ENCODE measurements around the gene RPS5.
"Not testable (repeated sequence)": the region's sequence is repeated elsewhere in the genome, so short reads cannot be mapped to it uniquely, and the experiment has no call there.

Gene RPS5

GRCh38 chr19:58401840-58402421 lies 14.9 kb downstream of the RPS5 start:
- FAIRE-seq (no peak), DNase-seq (ENCODE audit: insufficient read length) (no peak)
- no peak for TF ChIP-seq POLR2AphosphoS5 (IDR thresholded peaks at IDR 0.05; ENCODE audit: low read depth, low read length)
- TF ChIP-seq TAF1 (IDR thresholded peaks at IDR 0.05; ENCODE audit: borderline replicate concordance, low read depth, low read length) = no peak
- TF ChIP-seq POLR2A (IDR thresholded peaks at IDR 0.05; ENCODE audit: low read depth, low read length) = no peak

GRCh38 chr19:58403920-58404478 lies 16.9 kb downstream of the RPS5 start:
- DNase-seq (ENCODE audit: insufficient read length); FAIRE-seq: not testable (repeated sequence)

GRCh38 chr19:58406818-58407657 lies 20.0 kb downstream of the RPS5 start:
- TF ChIP-seq POLR2A (IDR thresholded peaks at IDR 0.05; ENCODE audit: low read depth, low read length) = no peak
- TF ChIP-seq POLR2AphosphoS5 (IDR thresholded peaks at IDR 0.05; ENCODE audit: low read depth, low read length) = no peak
- no peak for TF ChIP-seq TAF1 (IDR thresholded peaks at IDR 0.05; ENCODE audit: borderline replicate concordance, low read depth, low read length)
- FAIRE-seq = no peak
- no peak for DNase-seq (ENCODE audit: insufficient read length)

- no peak for DNase-seq (ENCODE audit: insufficient read length)
- TF ChIP-seq TAF1 (IDR thresholded peaks at IDR 0.05; ENCODE audit: borderline replicate concordance, low read depth, low read length) (no peak), POLR2A (IDR thresholded peaks at IDR 0.05; ENCODE audit: low read depth, low read length) (no peak), POLR2AphosphoS5 (IDR thresholded peaks at IDR 0.05; ENCODE audit: low read depth, low read length) (no peak)
- no peak for FAIRE-seq
Observed at GRCh38 chr19:58407658-58408151, 20.6 kb downstream of the RPS5 start.

GRCh38 chr19:58408152-58409009 lies 21.3 kb downstream of the RPS5 start, which contains the start of gene ZNF584:
ZNF584 (plus strand) TSS chr19:58408649; CDS start chr19:58409148, 499 bp downstream.
- FAIRE-seq (peak; percentile 93), DNase-seq (ENCODE audit: insufficient read length) (peak; percentile 95)
- TF ChIP-seq POLR2A (IDR thresholded peaks at IDR 0.05; ENCODE audit: low read depth, low read length) (peak; percentile 91), POLR2AphosphoS5 (IDR thresholded peaks at IDR 0.05; ENCODE audit: low read depth, low read length) (peak; percentile 83), TAF1 (IDR thresholded peaks at IDR 0.05; ENCODE audit: borderline replicate concordance, low read depth, low read length) (peak; percentile 58; the same call in 1 of the 2 replicates)

- TF ChIP-seq POLR2AphosphoS5 (IDR thresholded peaks at IDR 0.05; ENCODE audit: low read depth, low read length) (no peak), POLR2A (IDR thresholded peaks at IDR 0.05; ENCODE audit: low read depth, low read length) (no peak), TAF1 (IDR thresholded peaks at IDR 0.05; ENCODE audit: borderline replicate concordance, low read depth, low read length) (no peak)
- no peak for DNase-seq (ENCODE audit: insufficient read length)
- no peak for FAIRE-seq
Observed at GRCh38 chr19:58409010-58409790, 22.1 kb downstream of the RPS5 start.

- TF ChIP-seq POLR2A (IDR thresholded peaks at IDR 0.05; ENCODE audit: low read depth, low read length) (no peak), TAF1 (IDR thresholded peaks at IDR 0.05; ENCODE audit: borderline replicate concordance, low read depth, low read length) (no peak), POLR2AphosphoS5 (IDR thresholded peaks at IDR 0.05; ENCODE audit: low read depth, low read length) (no peak)
- DNase-seq (ENCODE audit: insufficient read length) = no peak
- FAIRE-seq = no peak
Observed at GRCh38 chr19:58416604-58417003, 29.5 kb downstream of the RPS5 start.

- DNase-seq (ENCODE audit: insufficient read length) = no peak
- FAIRE-seq = no peak
- no peak for TF ChIP-seq POLR2A (IDR thresholded peaks at IDR 0.05; ENCODE audit: low read depth, low read length)
- TF ChIP-seq TAF1 (IDR thresholded peaks at IDR 0.05; ENCODE audit: borderline replicate concordance, low read depth, low read length) = no peak
- TF ChIP-seq POLR2AphosphoS5 (IDR thresholded peaks at IDR 0.05; ENCODE audit: low read depth, low read length) = no peak
Observed at GRCh38 chr19:58417071-58417470, 30.0 kb downstream of the RPS5 start.

- DNase-seq (ENCODE audit: insufficient read length) (no peak), FAIRE-seq (no peak)
- TF ChIP-seq POLR2A (IDR thresholded peaks at IDR 0.05; ENCODE audit: low read depth, low read length) (no peak), POLR2AphosphoS5 (IDR thresholded peaks at IDR 0.05; ENCODE audit: low read depth, low read length) (no peak), TAF1 (IDR thresholded peaks at IDR 0.05; ENCODE audit: borderline replicate concordance, low read depth, low read length) (no peak)
Observed at GRCh38 chr19:58428617-58429016, 41.5 kb downstream of the RPS5 start.

- FAIRE-seq = no peak
- TF ChIP-seq TAF1 (IDR thresholded peaks at IDR 0.05; ENCODE audit: borderline replicate concordance, low read depth, low read length) (no peak), POLR2A (IDR thresholded peaks at IDR 0.05; ENCODE audit: low read depth, low read length) (no peak), POLR2AphosphoS5 (IDR thresholded peaks at IDR 0.05; ENCODE audit: low read depth, low read length) (no peak)
- DNase-seq (ENCODE audit: insufficient read length) = no peak
Observed at GRCh38 chr19:58429745-58430144, 42.7 kb downstream of the RPS5 start.

Data from GM12892 (cell line).